ENCODE results near the gene SH3BGRL2. TPM values are rescaled to one million over a fixed set of nuclear protein-coding genes. Genes with fewer than 3 reads are reported as not detected.

The SH3BGRL2 gene
- total and polyA plus RNA-seq, 2 of the 8 experiments (the other 6 are each of a cell fraction or from before 2014, with no cell fraction given), result 6.0 to 20.3 TPM

- H4K8ac ChIP-seq (ENCODE audit: extremely low read depth, insufficient read depth, low read length), result no peak overlapping the region
- H3K23ac ChIP-seq (ENCODE audit: insufficient read length), result no peak overlapping the region
- no peaks in the 10 kb centered on the region for H3K4me1 ChIP-seq (replicated peaks in 1 of 4; ENCODE audit: control insufficient read depth in 3 of 4, insufficient read depth in 4 of 4, low read length in 3 of 4)
- no peak overlapping the region for H2BK20ac ChIP-seq (ENCODE audit: low read length)
- no peak overlapping the region for H3K4ac ChIP-seq (replicated peaks; ENCODE audit: insufficient read length, low read depth, low read length)
- no peak overlapping the region for H3K4me2 ChIP-seq (ENCODE audit: insufficient read depth in 1 of 2, low read depth in 2 of 2, low read length in 2 of 2)
- H3K36me3 ChIP-seq (ENCODE audit: control insufficient read depth in 2 of 4, insufficient read depth in 4 of 4, low read length in 3 of 4), result no peaks in the 10 kb centered on the region
- no peak for FAIRE-seq
- H3K27me3 ChIP-seq (replicated peaks in 1 of 4; ENCODE audit: control insufficient read depth in 3 of 4, extremely low read depth in 1 of 4, insufficient read depth in 3 of 4, low read length in 3 of 4), result no peaks in the 10 kb centered on the region
- no peak overlapping the region for H3K14ac ChIP-seq (ENCODE audit: insufficient read length)
- H2BK12ac ChIP-seq (ENCODE audit: low read depth, low read length), result no peak overlapping the region
- no peak overlapping the region for H4K91ac ChIP-seq (replicated peaks; ENCODE audit: insufficient read length, low read length)
- no peaks in the 10 kb centered on the region for H4K20me1 ChIP-seq (replicated peaks in 1 of 2; ENCODE audit: control insufficient read depth in 1 of 2, insufficient read depth in 2 of 2, low read length in 2 of 2)
- H2AFZ ChIP-seq (ENCODE audit: low read length), result no peak overlapping the region
- no peak overlapping the region for H3K9ac ChIP-seq (replicated peaks in 1 of 4; ENCODE audit: extremely low read depth in 1 of 4, low read depth in 3 of 4, low read length in 3 of 4)
- no peak overlapping the region for H3K4me3 ChIP-seq (ENCODE audit: extremely low read depth in 1 of 4, insufficient read depth in 2 of 4, low read depth in 3 of 4, low read length in 4 of 4)
- no peaks in the 10 kb centered on the region for H3K23me2 ChIP-seq (ENCODE audit: low read depth, low read length)
- no peak overlapping the region for H2BK5ac ChIP-seq (ENCODE audit: low read depth, low read length)
- ChIA-PET POLR2A (ENCODE audit: partially characterized antibody) (interaction anchor here (2.3 kb wide), 1 partner anchor 10 kb away, joined by 7 read pairs; no protein-coding TSS in a partner anchor), CTCF (ENCODE audit: partially characterized antibody) (interaction anchor here (1.1 kb wide), 1 partner anchor 12 kb away, joined by 3 read pairs; no protein-coding TSS in a partner anchor)
- no peak overlapping the region for H3K27ac ChIP-seq (ENCODE audit: low read depth, low read length)
- no peak overlapping the region for H4K5ac ChIP-seq (ENCODE audit: insufficient read length, low read depth, low read length)
- WGBS, 2 experiments (ENCODE audit: extremely low coverage in 1 of 2, insufficient coverage in 1 of 2, insufficient read length in 1 of 2, insufficient replicate concordance in 2 of 2, low coverage in 1 of 2, low lambda C conversion rate in 2 of 2, missing lambda C conversion rate in 1 of 2), result 81% methylated on average over 5 of the region's 5 CpGs; no CpG with 5 or more reads in 1 of the 2 experiments
- H3K9me3 ChIP-seq (ENCODE audit: insufficient read depth in 2 of 2, low read depth in 1 of 2, low read length in 1 of 2), result no peaks in the 10 kb centered on the region
- H2BK120ac ChIP-seq (replicated peaks; ENCODE audit: low read depth, low read length), result no peak overlapping the region
- no peak overlapping the region for H2AK5ac ChIP-seq (ENCODE audit: low read depth, low read length)
- no peaks in the 10 kb centered on the region for H3K79me1 ChIP-seq (ENCODE audit: low read depth, low read length)
- H3K79me2 ChIP-seq (ENCODE audit: control insufficient read depth in 1 of 2, insufficient read depth in 2 of 2, low read length in 2 of 2), result no peaks in the 10 kb centered on the region
- no peak for DNase-seq (ENCODE audit: low read depth in 1 of 2, low spot score in 2 of 2)
- H2BK15ac ChIP-seq (ENCODE audit: low read length), result no peak overlapping the region
- H3K56ac ChIP-seq (replicated peaks; ENCODE audit: insufficient read length, low read depth, low read length), result no peak overlapping the region
- no peak overlapping the region for H3K18ac ChIP-seq (ENCODE audit: extremely low read depth, low read length)
- TF ChIP-seq SP2 (IDR thresholded peaks at IDR 0.05; ENCODE audit: low read length) (no peak), SAP30 (IDR thresholded peaks at IDR 0.05; ENCODE audit: insufficient read depth, insufficient replicate concordance, low read length) (no peak), EGR1 (IDR thresholded peaks at IDR 0.05; ENCODE audit: borderline replicate concordance, low read depth, low read length) (no peak), TAF1 (IDR thresholded peaks at IDR 0.05; ENCODE audit: low read depth, low read length) (no peak), MAFK (IDR thresholded peaks at IDR 0.05; ENCODE audit: low read depth, low read length) (no peak), TAF7 (optimal IDR thresholded peaks at IDR 0.05; ENCODE audit: borderline replicate concordance, low read depth, low read length) (no peak), KDM4A (IDR thresholded peaks at IDR 0.05; ENCODE audit: low read depth, low read length, severe bottlenecking) (no peak), CHD1 (IDR thresholded peaks at IDR 0.05; ENCODE audit: low read depth, low read length) (no peak), SIRT6 (IDR thresholded peaks at IDR 0.05; ENCODE audit: low read length) (no peak), SIX5 (IDR thresholded peaks at IDR 0.05; ENCODE audit: low read depth, low read length) (no peak), CHD2 (IDR thresholded peaks at IDR 0.05; ENCODE audit: low read length) (no peak), JUND (IDR thresholded peaks at IDR 0.05; ENCODE audit: low read length) (no peak)
- TF ChIP-seq, protein P1, sequence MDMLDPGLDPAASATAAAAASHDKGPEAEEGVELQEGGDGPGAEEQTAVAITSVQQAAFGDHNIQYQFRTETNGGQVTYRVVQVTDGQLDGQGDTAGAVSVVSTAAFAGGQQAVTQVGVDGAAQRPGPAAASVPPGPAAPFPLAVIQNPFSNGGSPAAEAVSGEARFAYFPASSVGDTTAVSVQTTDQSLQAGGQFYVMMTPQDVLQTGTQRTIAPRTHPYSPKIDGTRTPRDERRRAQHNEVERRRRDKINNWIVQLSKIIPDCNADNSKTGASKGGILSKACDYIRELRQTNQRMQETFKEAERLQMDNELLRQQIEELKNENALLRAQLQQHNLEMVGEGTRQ (IDR thresholded peaks at IDR 0.05; ENCODE audit: low read length), result no peak
Measured at GRCh38 chr6:79610306-79611009, 20.7 kb upstream of the SH3BGRL2 start.

All from H1 (cell line).